ENCODE measurements around the gene LCN1.
"Not testable (repeated sequence)": the region's sequence is repeated elsewhere in the genome, so short reads cannot be mapped to it uniquely, and the experiment has no call there.

Gene LCN1

GRCh38 chr9:135549478-135550343 lies 28.5 kb downstream of the LCN1 start:
- DNase-seq, result not testable (repeated sequence)

GRCh38 chr9:135550344-135550918 lies 29.2 kb downstream of the LCN1 start:
- no peak for DNase-seq

- no peak for DNase-seq
Measured at GRCh38 chr9:135551031-135551430, 29.8 kb downstream of the LCN1 start.

GRCh38 chr9:135551456-135551855 lies 30.2 kb downstream of the LCN1 start:
- DNase-seq, result no peak

GRCh38 chr9:135552021-135552697 lies 30.9 kb downstream of the LCN1 start:
- DNase-seq, result no peak

- DNase-seq, result no peak
Measured at GRCh38 chr9:135552698-135553171, 31.5 kb downstream of the LCN1 start.

GRCh38 chr9:135554718-135555117 lies 33.5 kb downstream of the LCN1 start:
- no peak for DNase-seq

GRCh38 chr9:135555203-135555602 lies 34.0 kb downstream of the LCN1 start:
- no peak for DNase-seq

- no peak for DNase-seq
Measured at GRCh38 chr9:135555910-135556309, 34.7 kb downstream of the LCN1 start.

- no peak for DNase-seq
Measured at GRCh38 chr9:135559606-135560005, 38.4 kb downstream of the LCN1 start.

GRCh38 chr9:135561391-135562234 lies 40.4 kb downstream of the LCN1 start, which contains the start of gene PAEP:
PAEP (plus strand) TSS chr9:135561756.
- no peak for DNase-seq

GRCh38 chr9:135562235-135562745 lies 41.0 kb downstream of the LCN1 start:
- DNase-seq, result no peak

- no peak for DNase-seq
Measured at GRCh38 chr9:135563039-135563476, 41.8 kb downstream of the LCN1 start.

- no peak for DNase-seq
Measured at GRCh38 chr9:135563858-135564257, 42.6 kb downstream of the LCN1 start.

- no peak for DNase-seq
Measured at GRCh38 chr9:135565141-135565628, 43.9 kb downstream of the LCN1 start.

GRCh38 chr9:135565636-135566035 lies 44.4 kb downstream of the LCN1 start:
- DNase-seq, result no peak

GRCh38 chr9:135566552-135566951 lies 45.3 kb downstream of the LCN1 start:
- DNase-seq, result no peak

GRCh38 chr9:135567311-135567710 lies 46.1 kb downstream of the LCN1 start:
- no peak for DNase-seq

- no peak for DNase-seq
Measured at GRCh38 chr9:135568026-135568425, 46.8 kb downstream of the LCN1 start.

- DNase-seq, result no peak
Measured at GRCh38 chr9:135570456-135570855, 49.2 kb downstream of the LCN1 start.

- DNase-seq, result no peak
Measured at GRCh38 chr9:135572233-135572632, 51.0 kb downstream of the LCN1 start.

GRCh38 chr9:135573124-135573523 lies 51.9 kb downstream of the LCN1 start:
- no peak for DNase-seq
